ENCODE data around the gene FRMD4A.

FRMD4A gene

DNA sequence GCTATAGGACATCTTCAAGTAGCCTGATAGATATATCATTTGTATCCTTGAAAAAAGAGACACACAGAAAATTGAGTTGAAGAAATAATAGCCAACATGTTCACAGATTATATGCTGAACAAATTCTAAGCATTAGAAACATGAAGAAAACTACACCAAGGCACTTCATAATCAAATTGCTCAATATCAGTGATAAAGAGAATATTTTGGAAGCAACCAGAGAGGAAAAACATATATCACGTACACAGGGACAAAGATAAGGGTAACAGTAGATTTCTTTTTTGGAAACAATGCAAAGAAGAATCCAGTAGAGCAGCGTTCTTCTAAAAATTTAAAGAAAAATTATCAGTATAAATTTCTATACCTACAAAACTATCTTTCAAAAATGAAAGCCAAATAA, 6.0 kb upstream of the FRMD4A start:
- DNase-seq, result no peak

DNA sequence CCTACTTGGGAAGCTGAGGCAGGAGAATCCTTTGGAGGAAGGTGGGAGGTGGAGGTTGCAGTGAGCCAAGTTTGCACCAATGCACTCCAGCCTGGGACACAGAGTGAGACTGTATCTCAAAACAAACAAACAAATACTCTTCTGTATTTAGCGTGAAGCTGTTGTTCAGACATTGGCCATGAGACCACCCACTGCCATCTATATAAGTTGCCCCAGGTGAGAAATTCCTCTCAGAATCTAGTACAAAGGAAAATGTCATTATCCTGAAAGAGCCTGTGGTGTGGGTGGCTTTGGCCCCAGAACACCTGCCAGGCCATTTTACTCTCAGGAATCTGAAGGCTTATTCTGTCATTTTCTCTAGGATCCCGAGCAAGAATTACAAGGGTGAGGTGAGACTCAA, 4.0 kb upstream of the FRMD4A start:
- DNase-seq, result no peak

DNA sequence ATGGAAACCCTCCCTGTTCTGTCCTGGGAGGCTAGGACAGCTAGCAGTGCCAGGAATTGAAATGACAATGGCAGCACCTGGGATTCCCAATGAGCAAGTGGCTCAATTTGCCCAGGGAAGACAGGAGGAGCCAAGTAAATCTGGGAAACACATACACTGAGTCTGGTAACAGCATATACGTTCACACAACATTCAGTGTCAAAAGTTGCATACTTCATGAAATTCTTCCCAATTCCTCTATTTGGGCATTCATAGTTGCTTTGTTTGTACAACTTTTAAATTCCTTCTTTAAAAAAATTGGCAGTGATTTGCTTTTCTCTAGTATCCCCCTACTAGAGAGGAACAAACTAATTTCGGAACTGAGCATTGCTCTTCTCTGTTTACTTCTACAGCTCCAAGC, 2.9 kb upstream of the FRMD4A start:
- DNase-seq, result no peak

DNA sequence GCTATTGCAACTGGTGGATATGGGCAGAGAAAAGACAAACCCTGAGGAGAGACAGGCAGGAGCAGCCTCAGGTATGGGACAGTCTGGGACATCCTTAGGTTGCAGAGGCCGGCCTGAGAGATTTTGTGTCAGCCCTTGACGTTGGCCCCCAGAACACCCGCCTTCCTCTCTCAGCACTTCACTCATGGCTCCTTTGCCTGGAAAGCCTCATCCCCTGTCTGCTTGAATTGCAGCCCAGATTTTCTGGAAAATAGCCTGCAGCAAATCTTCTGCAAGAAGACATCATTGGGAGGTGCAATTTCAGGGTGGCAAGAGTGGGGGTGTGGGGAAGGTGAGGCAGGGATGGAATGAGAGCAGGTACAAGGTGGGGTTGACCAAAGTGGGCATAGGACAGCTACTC, 2.2 kb upstream of the FRMD4A start:
- no peak for DNase-seq

DNA sequence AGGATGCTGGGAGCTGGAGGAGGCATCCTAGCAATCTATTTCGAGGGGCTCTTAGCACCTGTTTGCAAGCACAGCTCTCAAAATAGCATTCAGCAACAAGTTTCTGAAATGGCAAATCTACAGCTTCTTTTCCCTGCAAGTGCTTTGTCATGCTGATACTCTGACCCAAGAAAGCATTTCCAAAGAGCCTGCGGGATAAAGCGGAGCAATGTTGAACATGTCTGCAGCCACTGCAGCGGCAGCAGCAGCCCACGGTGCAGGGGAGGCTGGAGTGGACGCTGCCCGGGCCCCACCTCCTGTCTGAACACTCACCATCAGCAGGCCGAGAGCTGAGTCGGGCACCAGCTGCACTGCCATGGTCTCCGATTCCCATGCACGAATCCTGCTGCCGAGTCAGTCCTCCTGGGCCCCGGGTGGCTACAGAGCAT, 964 bp downstream of the FRMD4A start:
- DNase-seq, result no peak

DNA sequence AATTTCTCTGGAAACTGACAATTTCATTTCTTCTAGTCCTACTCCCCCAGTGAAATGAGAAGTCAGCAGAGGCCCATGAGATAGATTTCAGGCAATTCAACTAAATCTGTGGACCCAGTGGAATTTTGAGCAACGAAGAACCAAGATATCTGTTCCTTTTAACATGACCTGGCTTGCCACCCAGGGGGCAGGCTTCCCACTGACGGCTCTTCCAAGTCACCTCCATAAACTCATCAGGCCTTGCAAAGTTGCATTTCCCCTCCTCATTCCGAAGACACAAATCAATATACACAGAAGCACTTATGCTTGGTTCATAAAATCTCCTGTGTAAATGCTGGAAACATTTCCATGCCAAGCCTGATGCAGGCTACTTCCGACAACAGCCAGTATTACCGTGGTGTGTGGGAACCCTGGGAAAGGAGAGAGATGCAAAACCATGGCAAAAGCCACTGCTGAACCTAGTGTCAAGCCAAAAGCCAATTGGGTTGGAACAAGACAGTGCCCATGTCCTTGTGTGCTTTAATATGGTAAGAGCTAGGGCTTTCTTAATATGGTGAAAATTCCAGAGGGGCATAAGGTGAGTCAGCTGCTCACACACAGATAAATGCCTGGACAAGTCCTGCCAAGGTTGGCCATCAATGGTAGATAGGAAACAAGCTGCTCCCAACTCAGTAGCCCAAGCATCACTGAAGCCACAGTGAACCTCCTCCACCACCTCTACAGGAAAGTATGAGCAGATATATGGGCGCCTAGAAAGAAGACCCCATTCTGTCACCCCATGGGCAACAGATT, 1.6 kb downstream of the FRMD4A start:
- no peak for DNase-seq

DNA sequence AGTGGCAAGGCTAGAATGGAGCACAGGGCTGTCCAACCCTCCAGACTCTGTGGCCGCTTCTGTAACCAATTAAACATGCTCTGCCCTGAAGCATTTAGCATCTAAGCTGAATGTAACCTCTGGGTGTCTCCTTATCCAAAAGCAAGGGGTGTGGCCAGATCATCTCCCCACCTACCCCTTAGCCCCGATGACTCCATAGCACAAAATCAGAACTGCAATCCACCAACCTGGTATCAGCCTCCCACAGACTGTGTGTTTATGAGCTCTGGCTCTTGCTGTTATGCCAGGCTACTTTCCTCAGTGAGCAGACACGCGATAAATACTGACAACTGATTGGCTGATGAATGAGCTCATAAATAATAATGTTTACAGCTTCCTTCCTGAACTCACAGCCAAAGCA, 3.2 kb downstream of the FRMD4A start:
- DNase-seq, result no peak

DNA sequence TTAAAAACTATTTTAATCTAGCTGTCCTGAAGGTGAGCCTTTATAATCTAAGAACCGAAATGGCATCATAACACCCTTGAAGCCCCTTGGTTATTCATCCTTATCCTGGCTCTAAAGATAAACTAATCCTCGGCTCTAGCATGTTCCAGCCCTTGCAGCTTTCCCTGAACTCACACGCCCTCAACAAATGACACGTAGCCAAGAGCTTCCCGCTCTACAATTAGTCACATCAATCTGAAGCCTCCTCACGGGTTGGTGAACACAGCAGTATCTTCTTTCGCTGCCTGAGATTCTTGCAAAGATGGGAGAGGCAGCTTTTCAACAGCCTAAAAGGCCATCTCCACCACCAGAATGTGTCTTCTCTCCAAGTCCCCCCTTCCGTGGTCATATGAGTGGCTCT, 4.1 kb downstream of the FRMD4A start:
- no peak for DNase-seq

DNA sequence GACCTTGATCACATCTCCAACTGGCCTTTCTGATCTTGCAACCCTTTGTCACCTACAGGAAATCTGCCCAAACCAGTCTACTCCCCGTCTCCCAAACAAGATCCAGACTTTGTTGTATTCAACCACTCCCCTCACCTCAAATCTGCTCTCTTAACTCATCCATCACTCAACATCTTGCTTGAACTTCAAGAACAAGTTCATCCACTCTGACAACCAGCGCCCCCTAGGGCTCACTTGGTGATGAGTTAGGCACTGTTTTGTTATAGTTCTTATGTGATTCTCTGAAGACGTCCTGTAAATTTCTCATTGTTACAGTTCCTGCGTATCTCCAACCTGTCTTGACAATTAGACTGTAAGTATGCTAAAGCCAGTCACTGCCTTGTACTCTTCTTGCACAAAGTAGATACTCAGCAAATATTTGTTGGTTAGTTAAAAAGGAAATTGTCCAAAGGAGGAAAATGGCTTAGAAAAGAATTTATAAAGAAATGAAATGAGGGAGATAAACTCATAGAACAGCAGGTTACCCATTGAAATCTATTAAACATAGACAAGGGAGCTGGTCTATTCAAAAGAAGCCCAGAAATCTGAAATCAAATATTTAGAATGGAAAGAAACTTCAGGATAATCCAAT, 5.3 kb downstream of the FRMD4A start:
- DNase-seq, result no peak

DNA sequence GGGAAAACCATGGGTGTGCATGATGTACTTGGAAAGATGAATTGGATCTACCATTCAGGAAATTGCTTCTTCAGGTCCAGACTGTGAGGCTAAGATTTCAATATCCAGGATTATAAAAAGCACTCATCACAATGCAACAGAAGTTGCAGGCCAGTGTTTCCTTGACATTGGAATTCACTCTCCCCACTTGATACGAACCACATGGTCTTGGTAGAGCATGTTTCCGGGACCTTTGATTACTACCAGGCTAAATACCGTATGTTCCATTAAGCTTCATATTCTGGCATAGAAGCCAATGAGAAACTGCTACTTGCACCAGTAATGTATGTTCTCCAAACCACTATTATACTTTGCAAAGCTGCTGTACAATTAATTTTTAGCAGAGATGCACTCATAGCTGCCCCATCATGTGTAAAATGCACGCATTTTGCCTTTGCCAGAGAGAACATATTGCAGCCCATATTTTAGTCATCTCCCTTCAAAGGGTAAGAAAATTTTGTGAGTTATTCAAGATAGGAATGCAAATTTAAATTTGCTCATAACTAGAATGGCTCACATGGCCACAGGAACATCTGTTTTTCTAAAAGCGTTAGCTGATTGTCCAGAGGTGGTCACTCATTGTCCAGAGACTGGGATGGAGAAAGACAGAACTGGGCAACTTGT, 8.1 kb downstream of the FRMD4A start:
- no peak for DNase-seq

DNA sequence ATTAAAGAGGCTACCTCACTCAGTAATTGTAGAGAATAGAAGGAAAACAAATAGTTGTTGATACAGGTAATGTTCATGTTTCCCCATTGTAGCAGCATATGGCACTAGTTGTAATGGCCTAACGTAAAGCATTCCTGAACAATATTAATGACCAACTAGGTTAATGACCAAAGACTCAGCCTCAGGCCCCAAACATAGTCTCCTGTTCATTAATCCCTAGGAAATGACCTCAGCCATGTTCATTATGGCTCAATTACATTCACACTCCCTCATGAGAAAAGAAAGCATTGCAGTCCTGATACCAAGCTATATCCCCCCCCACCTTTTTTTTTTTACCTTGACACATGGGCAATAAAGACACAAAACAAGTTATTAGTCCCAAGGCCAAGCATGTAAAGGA, 12.7 kb downstream of the FRMD4A start:
- no peak for DNase-seq

DNA sequence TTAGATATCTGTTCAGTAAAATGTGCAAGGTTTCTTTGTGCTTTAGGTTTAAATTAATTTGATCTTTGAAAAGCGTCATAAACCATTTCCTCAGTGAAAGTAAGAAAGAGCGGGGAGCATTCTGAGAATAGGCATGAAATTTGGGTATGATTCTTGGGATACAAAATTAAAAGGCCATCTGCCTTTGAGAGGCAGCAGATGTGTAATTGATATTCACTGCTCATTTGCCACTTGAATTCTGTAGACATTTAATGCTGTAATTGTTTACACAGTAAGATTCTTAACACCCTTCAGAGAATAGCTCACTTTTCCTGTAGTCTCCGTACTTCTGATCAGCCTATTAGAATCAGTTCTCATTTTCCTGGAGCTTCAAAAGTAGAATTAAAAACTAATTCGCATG, 18.7 kb downstream of the FRMD4A start:
- peak; percentile 39 for DNase-seq

DNA sequence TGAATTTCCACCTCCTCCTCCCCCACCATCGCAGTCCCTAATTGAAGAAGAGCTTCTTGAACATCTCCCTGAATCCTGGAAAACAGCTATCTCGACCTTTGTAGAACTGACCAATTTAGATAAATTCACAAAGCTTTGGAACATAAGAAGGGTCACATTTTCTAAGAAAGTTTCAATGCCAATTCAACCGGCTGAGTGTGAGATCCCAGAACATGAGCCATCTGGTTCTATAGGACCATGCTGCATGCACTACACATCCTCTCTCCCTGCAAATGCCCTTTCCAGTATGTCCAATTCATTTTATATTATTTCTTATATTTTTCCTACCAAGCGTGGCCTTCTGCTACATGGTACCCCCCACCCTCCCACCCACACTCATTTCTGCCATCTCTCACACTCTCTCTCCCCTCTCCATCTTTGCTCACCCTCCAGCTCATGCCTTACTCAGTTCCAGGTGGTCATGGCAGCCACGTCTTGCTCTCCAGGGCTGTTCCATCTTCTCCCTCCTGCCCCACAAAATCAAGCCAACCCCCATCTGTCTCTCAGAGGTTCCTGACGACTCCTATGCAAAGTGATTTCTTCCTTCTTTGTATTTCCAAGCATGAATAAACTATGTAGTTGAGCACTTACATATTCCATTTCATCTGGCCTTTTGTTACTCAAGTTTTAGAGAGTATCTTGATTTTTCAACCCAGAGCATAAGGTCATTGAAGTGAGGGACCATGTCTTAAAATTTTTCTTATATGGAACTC, 19.3 kb downstream of the FRMD4A start:
- no peak for DNase-seq

DNA sequence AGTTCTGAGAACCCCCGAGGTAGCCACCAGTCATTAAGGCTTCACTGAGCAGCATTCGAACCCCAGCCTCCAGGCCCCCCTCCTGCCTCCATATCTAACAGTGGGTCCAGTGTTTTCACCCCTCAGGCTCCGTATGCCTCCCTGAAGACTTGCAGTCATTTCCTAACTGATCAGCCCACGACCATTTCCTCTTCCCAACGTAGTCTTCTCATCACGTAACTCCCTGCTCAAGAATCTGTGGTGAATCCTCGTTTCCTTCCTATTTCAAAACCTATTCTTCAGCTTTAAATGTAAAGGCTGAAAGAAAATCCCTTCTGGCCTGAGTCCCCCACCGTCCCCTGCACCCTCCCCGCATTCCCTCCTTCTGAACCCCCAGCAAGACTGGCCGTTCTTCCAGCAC, 21.1 kb downstream of the FRMD4A start:
- no peak for DNase-seq

DNA sequence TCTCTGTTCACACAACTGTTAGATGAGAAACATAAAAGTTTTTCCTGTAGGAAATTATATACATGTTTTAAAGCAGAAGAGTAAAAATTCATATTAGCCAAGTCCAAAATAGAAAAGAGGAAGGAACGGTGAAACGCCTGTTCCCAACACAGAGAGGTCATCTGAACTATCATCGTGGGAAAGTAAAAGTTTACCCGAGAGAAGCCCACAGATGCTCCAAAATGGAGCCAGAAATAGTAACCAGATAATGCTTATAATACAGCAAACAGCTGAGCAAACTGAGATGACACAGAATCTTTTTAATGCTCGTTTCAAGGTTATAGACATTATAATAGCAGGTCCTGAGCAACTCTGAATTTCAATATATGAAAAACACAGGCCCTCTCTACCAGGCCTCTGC, 24.5 kb downstream of the FRMD4A start:
- DNase-seq, result no peak

DNA sequence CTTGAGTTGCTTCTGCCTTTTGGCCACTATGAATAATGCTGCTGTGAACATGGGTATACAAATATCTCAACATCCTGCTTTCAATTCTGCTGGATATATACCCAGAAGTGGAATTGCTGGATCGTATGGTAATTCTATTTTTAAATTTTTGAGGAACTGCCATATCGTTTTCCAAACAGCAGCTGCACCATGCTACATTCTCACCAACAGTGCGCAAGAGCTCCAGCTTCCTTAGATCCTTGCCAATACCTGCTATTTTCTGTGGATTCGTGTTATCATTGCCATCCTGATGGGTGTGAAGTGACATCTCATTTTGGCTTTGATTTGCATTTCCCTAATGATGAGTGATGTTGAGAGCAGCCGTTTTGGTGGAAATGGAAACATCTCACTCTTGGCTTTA, 26.7 kb downstream of the FRMD4A start:
- no peak for DNase-seq

DNA sequence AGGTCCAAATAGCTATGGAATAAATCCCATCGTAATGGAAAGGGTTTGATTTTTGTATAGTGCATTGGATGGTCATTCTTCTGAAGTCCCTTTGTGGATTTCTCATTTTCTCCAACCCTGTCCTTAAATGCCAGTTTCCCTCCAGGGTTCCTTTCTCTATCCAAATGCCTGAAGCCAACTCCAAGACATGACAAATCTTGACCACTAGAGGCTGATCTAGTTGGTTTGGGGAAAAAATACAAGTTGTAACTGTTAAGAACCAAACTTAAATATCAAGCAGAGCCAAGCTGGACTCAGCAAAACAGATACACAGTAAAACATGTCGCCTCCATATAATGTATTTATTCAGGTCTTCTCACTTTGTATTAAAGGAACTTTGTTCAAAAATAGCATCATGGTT, 28.7 kb downstream of the FRMD4A start:
- DNase-seq, result no peak

DNA sequence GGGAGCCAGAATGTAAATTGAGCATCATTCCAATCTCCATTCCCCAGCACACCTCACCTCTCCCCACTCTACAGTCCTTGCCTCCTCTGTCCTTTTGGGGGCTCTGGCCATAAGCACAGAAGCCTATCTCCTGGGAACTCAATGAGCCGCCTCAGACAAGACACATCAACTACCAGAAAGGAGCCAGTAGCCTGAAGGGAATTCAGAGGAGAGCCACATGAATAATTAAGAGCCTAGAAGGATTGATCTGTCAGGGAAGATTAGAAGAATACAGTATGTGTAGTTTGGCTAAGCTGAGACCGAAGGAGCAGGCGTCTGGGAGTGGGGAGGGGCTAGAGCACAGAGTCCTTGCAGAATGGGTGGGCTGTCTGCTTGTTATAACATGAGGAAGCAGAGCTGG, 31.2 kb downstream of the FRMD4A start:
- no peak for DNase-seq

DNA sequence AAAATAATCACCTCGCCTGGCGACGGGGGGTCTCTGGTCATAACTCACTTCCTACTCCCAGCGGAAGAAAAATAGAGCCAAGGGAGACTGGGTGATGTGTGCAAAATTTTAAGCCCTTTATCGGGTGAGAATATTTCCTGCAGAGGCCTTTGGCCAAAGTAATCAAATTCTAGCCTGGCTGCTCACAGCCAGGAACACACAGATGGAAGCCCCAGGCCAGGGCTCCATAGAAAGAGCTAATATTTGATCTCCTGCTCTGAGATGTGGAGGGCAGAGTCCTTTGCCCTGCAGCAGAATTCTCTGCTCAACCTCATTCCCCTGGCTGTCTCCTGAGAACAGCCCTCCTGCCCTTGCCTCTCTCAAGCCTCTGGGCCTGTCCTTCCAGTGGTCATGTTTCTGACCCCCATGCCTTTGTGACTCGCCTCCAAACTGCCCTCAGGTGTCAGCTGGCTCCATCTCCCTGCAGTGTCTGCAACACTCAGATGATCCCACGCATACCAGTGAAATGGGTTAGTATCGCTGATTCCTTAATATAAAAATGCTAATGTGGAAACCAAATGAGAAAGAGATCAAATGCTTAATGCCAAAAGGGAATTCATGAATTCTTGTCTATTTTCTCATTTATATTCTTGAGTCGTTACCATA, 34.5 kb downstream of the FRMD4A start:
- DNase-seq, result no peak

DNA sequence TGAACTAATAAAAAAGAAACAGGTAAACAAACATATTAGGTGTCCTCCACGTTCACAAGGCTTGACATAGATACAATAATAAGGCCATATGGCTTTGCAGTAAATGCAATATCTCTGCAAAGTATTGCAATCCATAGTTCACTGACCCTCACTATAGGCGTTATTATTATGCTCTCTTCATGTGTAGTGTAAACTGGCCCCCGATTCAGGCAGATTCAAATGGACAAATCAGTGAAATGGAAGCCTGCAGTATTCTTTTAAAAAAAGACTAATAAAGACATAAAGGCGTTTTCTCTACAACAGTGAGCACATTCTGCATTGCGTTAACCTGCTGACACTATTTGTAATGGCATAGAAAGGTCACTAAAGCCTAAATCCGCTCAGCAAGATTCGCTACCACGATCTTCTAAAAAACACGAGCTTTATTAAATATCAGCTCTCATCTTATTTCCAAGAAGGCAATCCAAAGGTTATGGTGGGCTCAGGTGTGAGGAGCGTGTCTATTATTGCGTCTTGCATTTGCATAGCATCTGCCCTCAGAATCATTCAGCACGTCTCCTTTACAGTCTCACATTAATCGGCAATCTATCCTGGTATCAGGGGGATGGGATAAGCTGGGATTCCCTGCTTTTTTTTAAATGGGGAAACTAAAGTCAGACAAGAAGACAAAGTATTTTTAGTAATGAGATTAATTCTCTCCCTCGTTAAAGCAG, 36.2 kb downstream of the FRMD4A start:
- DNase-seq, result no peak

DNA sequence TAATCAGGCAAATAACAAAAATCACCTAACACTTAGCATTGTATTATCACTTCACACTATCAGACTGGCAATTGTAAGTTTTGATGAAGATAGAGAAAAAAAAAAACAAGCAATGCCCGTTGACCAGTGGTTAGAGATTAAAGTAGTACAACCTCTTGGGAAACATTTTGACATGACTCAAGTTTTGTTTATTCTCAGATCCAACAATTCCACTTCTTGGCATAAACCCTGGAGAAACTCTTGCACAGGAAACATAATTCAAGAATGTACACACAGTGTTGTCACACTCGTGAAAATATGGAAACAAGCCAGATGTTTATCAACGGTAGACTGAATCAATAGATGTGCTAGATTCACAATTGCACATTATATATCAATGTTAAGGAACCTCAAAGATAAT, 37.2 kb downstream of the FRMD4A start:
- no peak for DNase-seq

DNA sequence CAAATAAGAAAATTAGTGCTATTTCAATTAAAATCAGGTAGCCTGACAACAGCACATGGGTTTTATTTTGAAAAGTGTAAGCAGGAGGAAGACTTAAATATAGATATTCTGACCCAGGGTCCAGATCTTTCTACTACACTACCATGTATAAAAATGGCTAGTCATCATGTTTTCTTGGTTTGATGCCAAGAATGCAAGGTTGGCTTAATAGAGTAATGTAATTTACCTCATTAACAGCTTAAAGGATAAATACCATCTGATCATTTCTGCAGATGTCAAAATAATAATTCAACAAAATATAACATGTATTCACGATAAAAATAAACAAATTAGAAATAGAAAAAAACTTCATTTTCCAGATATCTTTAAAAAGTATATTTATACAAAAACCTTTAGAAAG, 39.4 kb downstream of the FRMD4A start:
- no peak for DNase-seq

Measured in NCI-H748 treated with DMSO at 0.1 percent for 48 hours (cell line).